G401 (cell line): ENCODE results near the gene CFC1B. TPM values are rescaled to one million over a fixed set of nuclear protein-coding genes. Genes with fewer than 3 reads are reported as not detected.
"Not testable (repeated sequence)": the region's sequence is repeated elsewhere in the genome, so short reads cannot be mapped to it uniquely, and the experiment has no call there.

ENCODE experiments used
- DNase-seq: peaks from one replicate; pipeline ENCODE4 v3.0.0-alpha.2; 2015; ENCODE audit warnings: low spot score
- in situ Hi-C: cut with HindIII; loops from 2 replicates; pipeline ENCODE4 v1.10.0; 2016; ENCODE audit warnings: low sequenced_read_pairs, mixed read lengths
- total RNA-seq: library from RNA; depleted of rRNA; stranded (reverse); fragments of >200 nt; shearing (Covaris generic); gene quantifications from 2 replicates; pipeline ENCODE4 v1.2.3, GENCODE V29; 2014; rRNA removed

Gene CFC1B
- total RNA-seq, 1 experiment from 2014 or later: not detected

GRCh38 chr2:130549475-130549874 lies 28.5 kb downstream of the CFC1B start:
- in situ Hi-C loops, DNase-seq: not testable (repeated sequence)

GRCh38 chr2:130554178-130554577 lies 33.2 kb downstream of the CFC1B start:
- DNase-seq, in situ Hi-C loops: not testable (repeated sequence)

- in situ Hi-C loops, DNase-seq: not testable (repeated sequence)
Measured at GRCh38 chr2:130556441-130556840, 35.4 kb downstream of the CFC1B start.

- in situ Hi-C loops: not testable (repeated sequence)
Measured at GRCh38 chr2:130566165-130566564, 45.1 kb downstream of the CFC1B start.

GRCh38 chr2:130571929-130572328 lies 50.9 kb downstream of the CFC1B start:
- DNase-seq: not testable (repeated sequence)

More at GRCh38 chr2:130566165-130566564, 45.1 kb downstream of the CFC1B start:
- DNase-seq: not testable (repeated sequence)

GRCh38 chr2:130574230-130574629 lies 53.2 kb downstream of the CFC1B start:
- DNase-seq, in situ Hi-C loops: not testable (repeated sequence)

More at GRCh38 chr2:130571929-130572328, 50.9 kb downstream of the CFC1B start:
- in situ Hi-C loops: not testable (repeated sequence)

- in situ Hi-C loops, DNase-seq: not testable (repeated sequence)
Measured at GRCh38 chr2:130576209-130576784, 55.3 kb downstream of the CFC1B start.

- in situ Hi-C loops, DNase-seq: not testable (repeated sequence)
Measured at GRCh38 chr2:130577559-130577958, 56.5 kb downstream of the CFC1B start.

Other genes starting within 250 kb of the CFC1B start
- gene IMP4, start 178.3 kb upstream of the CFC1B start, total RNA-seq: 84.2 and 100 TPM in 2 replicates
- gene PTPN18, start 165.2 kb upstream of the CFC1B start, total RNA-seq: 24.4 and 26.1 TPM in 2 replicates
- under 0.01 TPM in 1 of 2 replicates, not detected in the other for gene POTEI, start 11.9 kb upstream of the CFC1B start, total RNA-seq
- gene CFC1, start 78.4 kb downstream of the CFC1B start, total RNA-seq: not detected in 2 replicates
- gene POTEJ, start 90.2 kb downstream of the CFC1B start, total RNA-seq: not detected in 2 replicates
- not detected in 2 replicates for gene GPR148, start 207.8 kb downstream of the CFC1B start, total RNA-seq
- not detected in 2 replicates for gene AMER3, start 234.3 kb downstream of the CFC1B start, total RNA-seq